GM18499 (cell line): ENCODE measurements around the gene MAPT.
"Not testable (repeated sequence)": the region's sequence is repeated elsewhere in the genome, so short reads cannot be mapped to it uniquely, and the experiment has no call there.

Experiments used
- ATAC-seq: cut with Tn5 transposase; IDR thresholded peaks from one replicate; pipeline ENCODE4 v1.9.1; 2021; ENCODE audit warnings: moderate number of reproducible peaks; ENCODE audit not compliant: insufficient read depth, unreplicated experiment

Gene MAPT

DNA sequence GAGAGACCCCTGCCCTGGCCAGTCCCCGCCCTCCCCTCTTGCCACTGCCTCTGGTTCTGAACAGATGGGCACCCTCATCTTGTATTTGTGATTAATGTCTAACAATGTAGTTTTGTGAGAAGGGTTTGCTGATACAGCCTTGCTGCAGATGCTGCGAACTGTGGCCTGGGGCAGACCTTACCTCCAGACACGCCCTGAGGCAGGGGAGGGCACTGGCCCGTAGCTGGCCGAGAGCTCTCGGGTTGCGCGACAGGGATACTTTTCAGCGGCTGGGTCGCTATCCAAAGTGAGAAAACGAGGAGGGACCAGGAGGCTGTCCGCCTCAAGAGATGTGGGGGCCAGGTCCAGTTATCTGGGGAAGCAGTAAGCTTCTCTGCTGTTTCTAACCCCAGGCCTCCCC is 126.6 kb downstream of the MAPT start:
- ATAC-seq: no peak

DNA sequence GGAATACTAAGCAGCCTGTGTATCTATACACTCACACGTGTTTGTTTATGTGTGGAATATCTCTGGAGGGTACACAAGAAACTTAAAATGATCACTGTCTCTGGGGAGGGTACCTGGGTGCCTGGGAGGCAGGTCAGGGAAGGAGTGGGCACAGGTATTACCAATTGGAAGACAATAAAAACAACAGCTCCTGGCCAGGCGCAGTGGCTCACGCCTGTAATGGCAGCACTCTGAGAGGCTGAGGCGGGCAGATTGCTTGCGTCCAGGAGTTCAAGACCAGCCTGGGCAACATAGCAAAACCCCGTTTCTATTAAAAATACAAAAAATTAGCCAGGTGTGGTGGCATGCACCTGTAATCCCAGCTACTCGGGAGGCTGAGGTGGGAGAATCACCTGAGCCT is 129.0 kb downstream of the MAPT start:
- not testable (repeated sequence) for ATAC-seq

DNA sequence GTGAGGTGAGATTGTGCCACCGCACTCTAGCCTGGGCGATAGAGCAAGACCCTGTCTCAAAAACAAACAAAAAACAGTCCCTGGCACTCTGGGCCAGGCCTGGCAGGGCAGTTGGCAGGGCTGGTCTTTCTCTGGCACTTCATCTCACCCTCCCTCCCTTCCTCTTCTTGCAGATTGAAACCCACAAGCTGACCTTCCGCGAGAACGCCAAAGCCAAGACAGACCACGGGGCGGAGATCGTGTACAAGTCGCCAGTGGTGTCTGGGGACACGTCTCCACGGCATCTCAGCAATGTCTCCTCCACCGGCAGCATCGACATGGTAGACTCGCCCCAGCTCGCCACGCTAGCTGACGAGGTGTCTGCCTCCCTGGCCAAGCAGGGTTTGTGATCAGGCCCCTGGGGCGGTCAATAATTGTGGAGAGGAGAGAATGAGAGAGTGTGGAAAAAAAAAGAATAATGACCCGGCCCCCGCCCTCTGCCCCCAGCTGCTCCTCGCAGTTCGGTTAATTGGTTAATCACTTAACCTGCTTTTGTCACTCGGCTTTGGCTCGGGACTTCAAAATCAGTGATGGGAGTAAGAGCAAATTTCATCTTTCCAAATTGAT is 129.5 kb downstream of the MAPT start:
- ATAC-seq: no peak

DNA sequence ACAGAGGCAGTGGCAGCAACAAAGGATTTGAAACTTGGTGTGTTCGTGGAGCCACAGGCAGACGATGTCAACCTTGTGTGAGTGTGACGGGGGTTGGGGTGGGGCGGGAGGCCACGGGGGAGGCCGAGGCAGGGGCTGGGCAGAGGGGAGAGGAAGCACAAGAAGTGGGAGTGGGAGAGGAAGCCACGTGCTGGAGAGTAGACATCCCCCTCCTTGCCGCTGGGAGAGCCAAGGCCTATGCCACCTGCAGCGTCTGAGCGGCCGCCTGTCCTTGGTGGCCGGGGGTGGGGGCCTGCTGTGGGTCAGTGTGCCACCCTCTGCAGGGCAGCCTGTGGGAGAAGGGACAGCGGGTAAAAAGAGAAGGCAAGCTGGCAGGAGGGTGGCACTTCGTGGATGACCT is 130.2 kb downstream of the MAPT start:
- ATAC-seq: no peak

DNA sequence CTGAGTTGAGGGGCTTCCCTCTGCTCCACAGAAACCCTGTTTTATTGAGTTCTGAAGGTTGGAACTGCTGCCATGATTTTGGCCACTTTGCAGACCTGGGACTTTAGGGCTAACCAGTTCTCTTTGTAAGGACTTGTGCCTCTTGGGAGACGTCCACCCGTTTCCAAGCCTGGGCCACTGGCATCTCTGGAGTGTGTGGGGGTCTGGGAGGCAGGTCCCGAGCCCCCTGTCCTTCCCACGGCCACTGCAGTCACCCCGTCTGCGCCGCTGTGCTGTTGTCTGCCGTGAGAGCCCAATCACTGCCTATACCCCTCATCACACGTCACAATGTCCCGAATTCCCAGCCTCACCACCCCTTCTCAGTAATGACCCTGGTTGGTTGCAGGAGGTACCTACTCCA is 130.7 kb downstream of the MAPT start:
- no peak for ATAC-seq

DNA sequence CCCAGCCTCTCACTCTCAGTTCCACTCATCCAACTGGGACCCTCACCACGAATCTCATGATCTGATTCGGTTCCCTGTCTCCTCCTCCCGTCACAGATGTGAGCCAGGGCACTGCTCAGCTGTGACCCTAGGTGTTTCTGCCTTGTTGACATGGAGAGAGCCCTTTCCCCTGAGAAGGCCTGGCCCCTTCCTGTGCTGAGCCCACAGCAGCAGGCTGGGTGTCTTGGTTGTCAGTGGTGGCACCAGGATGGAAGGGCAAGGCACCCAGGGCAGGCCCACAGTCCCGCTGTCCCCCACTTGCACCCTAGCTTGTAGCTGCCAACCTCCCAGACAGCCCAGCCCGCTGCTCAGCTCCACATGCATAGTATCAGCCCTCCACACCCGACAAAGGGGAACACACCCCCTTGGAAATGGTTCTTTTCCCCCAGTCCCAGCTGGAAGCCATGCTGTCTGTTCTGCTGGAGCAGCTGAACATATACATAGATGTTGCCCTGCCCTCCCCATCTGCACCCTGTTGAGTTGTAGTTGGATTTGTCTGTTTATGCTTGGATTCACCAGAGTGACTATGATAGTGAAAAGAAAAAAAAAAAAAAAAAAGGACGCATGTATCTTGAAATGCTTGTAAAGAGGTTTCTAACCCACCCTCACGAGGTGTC is 131.3 kb downstream of the MAPT start:
- ATAC-seq: no peak

DNA sequence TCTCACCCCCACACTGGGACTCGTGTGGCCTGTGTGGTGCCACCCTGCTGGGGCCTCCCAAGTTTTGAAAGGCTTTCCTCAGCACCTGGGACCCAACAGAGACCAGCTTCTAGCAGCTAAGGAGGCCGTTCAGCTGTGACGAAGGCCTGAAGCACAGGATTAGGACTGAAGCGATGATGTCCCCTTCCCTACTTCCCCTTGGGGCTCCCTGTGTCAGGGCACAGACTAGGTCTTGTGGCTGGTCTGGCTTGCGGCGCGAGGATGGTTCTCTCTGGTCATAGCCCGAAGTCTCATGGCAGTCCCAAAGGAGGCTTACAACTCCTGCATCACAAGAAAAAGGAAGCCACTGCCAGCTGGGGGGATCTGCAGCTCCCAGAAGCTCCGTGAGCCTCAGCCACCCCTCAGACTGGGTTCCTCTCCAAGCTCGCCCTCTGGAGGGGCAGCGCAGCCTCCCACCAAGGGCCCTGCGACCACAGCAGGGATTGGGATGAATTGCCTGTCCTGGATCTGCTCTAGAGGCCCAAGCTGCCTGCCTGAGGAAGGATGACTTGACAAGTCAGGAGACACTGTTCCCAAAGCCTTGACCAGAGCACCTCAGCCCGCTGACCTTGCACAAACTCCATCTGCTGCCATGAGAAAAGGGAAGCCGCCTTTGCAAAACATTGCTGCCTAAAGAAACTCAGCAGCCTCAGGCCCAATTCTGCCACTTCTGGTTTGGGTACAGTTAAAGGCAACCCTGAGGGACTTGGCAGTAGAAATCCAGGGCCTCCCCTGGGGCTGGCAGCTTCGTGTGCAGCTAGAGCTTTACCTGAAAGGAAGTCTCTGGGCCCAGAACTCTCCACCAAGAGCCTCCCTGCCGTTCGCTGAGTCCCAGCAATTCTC is 132.1 kb downstream of the MAPT start:
- no peak for ATAC-seq

DNA sequence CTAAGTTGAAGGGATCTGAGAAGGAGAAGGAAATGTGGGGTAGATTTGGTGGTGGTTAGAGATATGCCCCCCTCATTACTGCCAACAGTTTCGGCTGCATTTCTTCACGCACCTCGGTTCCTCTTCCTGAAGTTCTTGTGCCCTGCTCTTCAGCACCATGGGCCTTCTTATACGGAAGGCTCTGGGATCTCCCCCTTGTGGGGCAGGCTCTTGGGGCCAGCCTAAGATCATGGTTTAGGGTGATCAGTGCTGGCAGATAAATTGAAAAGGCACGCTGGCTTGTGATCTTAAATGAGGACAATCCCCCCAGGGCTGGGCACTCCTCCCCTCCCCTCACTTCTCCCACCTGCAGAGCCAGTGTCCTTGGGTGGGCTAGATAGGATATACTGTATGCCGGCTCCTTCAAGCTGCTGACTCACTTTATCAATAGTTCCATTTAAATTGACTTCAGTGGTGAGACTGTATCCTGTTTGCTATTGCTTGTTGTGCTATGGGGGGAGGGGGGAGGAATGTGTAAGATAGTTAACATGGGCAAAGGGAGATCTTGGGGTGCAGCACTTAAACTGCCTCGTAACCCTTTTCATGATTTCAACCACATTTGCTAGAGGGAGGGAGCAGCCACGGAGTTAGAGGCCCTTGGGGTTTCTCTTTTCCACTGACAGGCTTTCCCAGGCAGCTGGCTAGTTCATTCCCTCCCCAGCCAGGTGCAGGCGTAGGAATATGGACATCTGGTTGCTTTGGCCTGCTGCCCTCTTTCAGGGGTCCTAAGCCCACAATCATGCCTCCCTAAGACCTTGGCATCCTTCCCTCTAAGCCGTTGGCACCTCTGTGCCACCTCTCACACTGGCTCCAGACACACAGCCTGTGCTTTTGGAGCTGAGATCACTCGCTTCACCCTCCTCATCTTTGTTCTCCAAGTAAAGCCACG is 133.0 kb downstream of the MAPT start:
- ATAC-seq: no peak

DNA sequence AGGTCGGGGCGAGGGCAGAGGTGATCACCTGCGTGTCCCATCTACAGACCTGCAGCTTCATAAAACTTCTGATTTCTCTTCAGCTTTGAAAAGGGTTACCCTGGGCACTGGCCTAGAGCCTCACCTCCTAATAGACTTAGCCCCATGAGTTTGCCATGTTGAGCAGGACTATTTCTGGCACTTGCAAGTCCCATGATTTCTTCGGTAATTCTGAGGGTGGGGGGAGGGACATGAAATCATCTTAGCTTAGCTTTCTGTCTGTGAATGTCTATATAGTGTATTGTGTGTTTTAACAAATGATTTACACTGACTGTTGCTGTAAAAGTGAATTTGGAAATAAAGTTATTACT is 133.6 kb downstream of the MAPT start:
- no peak for ATAC-seq

DNA sequence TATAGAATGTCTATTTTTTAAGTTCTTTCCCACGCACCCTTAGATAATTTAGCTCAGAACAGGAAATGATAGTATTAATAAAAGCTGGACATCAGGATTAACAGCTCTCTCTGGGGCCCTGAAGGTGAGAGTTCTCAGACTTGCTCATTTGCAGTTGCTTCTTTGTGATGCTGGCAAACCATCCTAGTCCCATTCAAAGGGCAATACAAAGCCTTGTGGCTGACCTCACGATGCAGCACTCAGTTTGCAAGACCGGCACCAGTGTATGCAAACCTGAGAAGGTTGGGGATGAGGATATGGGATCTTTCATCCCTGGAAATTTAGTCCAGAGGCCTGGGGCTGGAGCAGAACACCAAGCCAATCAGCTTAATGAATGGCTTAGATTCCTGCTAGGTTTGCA is 134.0 kb downstream of the MAPT start:
- no peak for ATAC-seq

DNA sequence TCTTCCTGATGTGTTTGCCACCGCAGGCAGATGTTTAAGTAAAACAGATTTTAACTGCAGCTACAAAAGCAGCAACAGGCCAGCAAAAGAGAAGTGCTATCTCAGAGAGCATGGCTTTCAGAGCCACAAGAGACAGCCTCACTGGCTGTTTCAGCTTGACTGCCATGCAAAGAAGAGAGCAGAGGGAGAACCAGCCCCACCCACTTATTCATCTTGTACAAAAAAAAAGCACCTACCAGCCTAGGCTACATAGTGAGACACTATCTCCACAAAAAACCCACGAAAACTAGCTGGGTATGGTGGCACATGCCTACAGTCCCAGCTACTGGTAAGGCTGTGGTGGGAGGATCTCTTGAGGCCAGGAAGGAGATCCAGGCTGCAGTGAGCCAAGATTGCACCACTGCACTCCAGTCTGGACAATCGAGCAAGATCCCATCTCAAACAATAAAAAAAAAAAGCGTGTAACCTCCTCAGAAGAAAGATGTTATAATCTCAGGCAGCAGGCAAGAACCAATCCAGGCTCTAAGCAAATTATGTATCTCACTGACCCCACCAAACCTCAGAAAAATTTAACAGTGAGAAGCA is 134.7 kb downstream of the MAPT start:
- no peak for ATAC-seq

DNA sequence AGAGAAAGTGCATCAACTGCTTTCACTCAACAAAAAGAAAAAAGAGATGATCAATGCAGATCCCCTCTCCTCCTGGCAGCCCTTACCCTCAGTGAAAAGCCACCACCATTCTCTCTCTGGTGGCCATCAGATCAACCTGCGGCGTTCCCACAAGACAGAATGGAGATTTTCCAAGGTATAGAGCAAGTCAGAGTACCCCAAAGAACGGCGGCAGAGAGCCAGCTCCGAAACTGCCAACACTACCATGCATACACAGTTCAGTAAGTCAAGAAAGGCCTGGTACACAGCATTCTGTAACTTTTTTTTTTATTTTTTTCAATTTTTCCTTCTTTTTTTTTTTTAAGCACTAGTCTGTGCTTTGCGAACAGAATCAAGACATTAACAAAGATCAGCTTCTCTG is 135.3 kb downstream of the MAPT start:
- ATAC-seq: no peak

DNA sequence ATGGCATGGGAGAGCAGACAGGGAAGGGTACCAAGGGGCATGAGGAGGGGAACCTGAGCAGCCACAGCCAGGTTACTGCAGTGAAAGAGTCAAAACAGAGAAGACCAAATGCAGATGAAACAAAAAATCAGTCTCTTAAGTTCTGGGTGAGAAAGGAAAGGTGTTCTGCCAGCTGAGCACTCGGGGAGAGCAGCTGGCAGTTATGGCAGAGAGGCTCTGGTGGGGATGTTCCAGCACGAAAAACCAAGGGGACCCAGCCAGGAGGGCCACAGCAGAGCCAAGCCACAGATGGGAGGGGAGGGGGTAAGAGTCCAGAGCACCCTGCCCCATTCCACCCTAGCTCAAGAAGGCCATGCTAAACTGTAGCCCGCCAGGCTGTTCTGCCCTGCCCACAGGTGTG is 136.4 kb downstream of the MAPT start:
- no peak for ATAC-seq

DNA sequence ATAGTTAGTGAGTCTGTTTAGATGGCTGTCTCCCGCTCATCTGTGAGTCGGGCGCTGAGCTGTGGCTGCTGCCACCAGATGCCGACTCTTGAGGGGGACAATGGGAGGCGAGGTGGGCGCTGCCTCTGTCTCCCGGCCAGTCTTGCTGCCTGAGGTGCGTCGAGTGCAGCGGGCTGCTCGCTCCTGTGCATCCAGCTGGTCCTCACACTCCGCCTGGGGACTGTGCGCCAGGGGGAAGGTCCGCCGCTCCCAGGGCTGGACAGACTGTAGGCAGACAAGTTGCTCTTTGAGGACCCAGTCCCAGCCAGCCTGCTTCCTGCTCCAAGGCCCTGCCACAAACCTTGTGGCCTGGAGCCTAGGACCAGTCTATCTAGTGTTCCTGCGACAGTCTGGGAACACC is 137.1 kb downstream of the MAPT start:
- ATAC-seq: no peak

DNA sequence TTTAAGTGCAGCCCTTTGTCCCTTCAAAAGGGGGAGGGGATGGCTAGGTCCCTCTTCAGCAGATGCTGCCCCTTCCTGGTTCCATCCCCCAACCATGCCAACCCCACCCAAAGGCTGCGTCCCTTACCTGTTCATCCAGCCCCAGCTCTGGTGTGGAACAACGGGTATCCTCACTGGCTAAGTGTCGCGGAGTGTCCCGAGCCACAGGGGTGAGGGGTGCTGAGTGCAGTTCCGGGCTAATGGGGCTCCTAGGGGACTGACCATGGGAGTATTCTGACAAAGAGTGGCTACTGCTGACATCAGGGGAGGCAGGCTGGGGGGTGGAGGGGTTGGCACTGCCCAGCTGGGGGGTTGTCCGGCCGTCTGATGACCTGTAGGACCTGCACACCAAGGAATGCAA is 137.6 kb downstream of the MAPT start:
- no peak for ATAC-seq

DNA sequence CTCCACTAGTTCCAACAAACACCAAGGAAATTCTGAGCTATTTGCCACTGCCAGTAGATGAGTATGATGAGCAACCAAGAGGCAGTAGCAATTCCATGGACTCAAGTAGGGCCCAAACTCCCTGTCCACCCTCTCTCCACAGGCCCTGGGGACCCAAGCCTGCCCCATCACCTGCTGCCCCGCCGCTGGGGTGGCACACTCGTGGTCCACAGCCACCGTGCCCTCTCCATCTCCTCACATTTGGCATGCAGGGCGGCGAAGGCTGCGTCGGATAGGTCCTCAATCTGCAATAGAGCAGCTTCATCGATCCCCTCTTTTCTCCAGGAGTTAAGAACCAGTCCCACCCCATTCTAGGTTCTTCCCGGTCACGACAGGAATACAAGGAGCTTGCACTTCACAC is 138.6 kb downstream of the MAPT start:
- no peak for ATAC-seq

DNA sequence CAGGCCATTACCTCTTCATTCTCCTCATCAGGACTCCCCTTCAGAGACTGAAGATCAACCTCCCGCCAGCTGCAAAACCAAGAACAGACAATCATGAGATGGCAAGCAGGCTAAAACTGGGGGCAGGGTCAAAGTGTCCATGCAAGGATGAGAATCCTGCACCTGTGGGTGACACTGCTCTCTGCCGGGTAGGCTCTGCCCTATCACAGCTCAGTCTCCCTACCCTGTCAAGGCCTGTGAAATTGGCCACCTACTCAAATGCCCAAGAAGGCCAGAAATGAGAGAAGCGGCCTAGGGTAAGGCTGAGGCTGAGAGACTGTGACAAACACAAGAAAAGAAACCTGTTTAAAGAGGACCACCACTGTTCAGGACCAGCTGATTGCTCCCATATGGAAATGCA is 139.0 kb downstream of the MAPT start:
- ATAC-seq: no peak

DNA sequence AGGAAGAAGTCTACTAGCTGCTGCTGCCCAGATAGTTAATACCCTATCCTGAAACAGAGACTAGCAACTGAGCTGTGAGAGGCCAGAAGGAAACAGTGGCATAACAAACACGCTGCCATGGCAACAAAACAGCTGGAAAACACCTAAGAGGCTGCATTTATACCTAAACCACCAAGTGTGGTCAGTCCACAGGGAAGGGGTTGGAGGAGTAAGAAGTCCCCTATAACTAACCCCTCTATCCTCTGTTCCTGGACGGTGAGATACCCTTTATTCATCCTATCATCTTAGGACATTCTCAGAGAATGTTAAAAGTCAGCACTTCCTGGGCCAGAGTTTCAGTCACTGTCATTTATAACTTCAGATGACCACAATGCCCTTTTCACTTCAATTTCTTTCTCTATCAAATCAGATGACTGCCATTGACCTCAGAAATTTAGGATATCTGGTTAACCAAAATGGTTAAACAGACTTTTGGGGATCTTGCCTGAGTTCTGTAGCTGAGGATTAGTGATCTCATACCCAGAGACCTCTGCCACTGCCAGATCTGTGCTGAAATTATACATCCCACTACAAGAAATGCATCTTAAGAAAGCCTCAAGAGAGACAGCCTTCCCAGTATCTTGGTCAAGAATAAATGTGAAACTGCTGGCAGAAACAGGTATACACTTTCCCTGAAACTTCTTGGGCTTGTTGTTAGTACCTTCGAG is 140.9 kb downstream of the MAPT start:
- ATAC-seq: no peak

DNA sequence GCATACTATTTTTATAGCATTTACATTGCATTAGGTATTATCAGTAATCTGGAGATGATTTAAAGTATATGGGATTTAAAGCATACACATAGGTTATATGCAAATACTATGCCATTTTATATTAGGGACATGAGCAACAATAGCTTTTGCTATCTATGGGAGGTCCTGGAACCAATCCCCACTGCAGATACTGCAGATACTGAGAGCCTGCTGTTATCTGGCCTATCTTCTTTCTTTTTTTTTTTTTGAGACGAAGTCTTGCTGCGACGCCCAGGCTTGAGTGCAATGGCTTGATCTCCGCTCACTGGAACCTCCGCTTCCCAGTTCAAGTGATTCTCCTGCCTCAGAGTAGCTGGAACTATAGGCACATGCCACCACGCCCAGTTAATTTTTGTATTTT is 142.1 kb downstream of the MAPT start:
- no peak for ATAC-seq
